ENCODE measurements around the gene MCUB.
"Not testable (repeated sequence)": the region's sequence is repeated elsewhere in the genome, so short reads cannot be mapped to it uniquely, and the experiment has no call there.

MCUB gene

GRCh38 chr4:109579997-109580396 lies 20.0 kb downstream of the MCUB start:
- not testable (repeated sequence) for DNase-seq

- DNase-seq = no peak
Observed at GRCh38 chr4:109588176-109588575, 28.1 kb downstream of the MCUB start.

DNA sequence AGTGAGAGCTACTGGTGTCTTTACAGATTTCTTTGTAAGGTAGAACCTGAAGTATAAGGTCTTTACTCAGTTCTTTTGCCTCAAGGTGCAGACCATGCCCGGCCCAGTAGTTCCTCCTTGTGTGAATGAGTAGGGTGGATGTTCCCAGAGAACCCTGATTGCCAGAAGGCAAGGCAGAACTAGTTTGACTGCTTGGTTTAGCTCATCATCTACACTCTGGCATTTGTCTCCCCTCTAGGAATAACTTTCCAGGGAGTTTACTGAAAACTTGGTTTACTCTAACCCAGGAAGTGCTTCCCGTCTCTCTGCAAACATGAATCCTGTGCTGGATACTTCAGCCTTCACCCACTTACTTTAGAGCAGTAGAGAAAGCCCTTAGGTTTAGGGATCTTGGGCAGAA lies 29.1 kb downstream of the MCUB start:
- no peak for DNase-seq

GRCh38 chr4:109589605-109590004 lies 29.6 kb downstream of the MCUB start:
- DNase-seq = no peak

DNA sequence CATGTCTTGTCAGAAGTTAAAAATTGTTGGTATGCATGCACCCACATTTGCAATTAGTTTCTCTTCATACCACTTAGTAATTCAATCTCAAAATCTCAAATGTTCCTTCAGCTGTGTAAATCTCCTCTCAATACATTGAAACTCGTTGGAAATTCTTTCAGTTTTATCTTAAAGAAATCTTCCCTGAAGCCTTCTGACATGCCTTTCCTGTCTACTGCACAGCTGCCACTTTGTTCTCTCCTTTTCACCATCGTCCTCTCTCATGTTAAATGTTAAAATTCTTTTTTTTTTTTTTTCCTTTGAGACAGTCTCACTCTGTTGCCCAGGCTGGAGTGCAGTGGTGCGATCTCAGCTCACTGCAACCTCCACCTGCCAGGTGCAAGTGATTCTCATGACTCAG lies 30.9 kb downstream of the MCUB start:
- no peak for DNase-seq

GRCh38 chr4:109592367-109592766 lies 32.3 kb downstream of the MCUB start:
- DNase-seq = no peak

GRCh38 chr4:109595123-109595522 lies 35.1 kb downstream of the MCUB start:
- DNase-seq = not testable (repeated sequence)

GRCh38 chr4:109596420-109597085 lies 36.5 kb downstream of the MCUB start:
- DNase-seq = not testable (repeated sequence)

GRCh38 chr4:109599046-109599652 lies 39.1 kb downstream of the MCUB start:
- no peak for DNase-seq

DNA sequence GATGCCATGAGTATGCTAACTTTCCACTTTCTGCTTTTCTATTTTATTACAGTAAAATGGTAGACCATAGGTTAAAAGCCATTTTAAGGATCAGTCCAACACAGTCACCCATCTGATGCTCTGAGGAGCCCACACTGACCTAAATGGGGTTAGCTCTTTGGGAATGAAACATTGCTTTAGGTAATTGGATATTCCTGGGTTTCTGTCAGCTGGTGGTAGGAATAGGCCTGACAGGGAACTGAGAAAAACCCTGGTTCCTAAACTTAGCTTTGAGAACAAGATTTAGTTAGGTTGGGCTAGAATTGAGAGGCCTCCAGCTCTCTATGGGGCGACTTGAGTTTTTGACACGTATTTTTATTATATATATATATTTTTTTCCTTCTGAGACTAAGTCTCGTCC lies 40.4 kb downstream of the MCUB start:
- no peak for DNase-seq

DNA sequence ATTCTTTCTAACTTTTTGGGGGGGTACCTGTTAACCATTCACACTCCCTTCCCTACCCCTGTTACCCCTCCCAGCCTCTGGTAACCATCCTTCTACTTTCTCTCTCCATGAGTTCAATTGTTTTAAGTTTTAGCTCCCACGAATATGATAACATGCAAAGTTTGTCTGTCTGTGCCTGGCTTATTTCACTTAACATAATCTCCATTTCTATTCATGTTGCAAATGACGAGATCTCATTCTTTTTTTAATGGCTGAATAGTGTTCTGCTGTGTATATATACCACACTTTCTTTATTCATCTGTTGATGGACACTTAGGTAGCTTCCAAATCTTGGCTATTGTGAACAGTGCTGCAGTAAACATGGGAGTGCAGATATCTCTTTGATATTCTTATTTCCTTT lies 41.3 kb downstream of the MCUB start:
- DNase-seq = no peak

- no peak for DNase-seq
Observed at GRCh38 chr4:109607976-109608375, 47.9 kb downstream of the MCUB start.

GRCh38 chr4:109608879-109609278 lies 48.8 kb downstream of the MCUB start:
- no peak for DNase-seq

GRCh38 chr4:109609431-109609830 lies 49.4 kb downstream of the MCUB start:
- DNase-seq = no peak

DNA sequence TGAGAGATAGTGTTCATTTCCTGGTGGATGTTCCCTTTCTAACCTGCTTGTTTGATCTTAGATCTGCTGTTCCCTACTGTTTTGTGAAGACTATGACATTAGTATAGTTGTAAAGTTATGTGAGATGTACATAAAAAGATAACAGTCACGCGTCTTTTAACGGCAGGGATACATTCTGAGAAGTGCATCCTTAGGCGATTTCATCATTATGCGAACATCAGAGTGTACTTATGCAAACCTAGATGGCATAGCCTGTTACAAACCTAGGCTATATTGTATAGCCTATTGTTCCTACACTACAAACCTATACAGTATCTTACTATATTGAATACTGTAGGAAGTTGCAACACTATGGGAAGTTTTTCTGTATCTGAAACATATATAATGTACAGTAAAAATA lies 50.4 kb downstream of the MCUB start:
- no peak for DNase-seq

- DNase-seq = no peak
Observed at GRCh38 chr4:109611045-109611646, 51.1 kb downstream of the MCUB start.

DNA sequence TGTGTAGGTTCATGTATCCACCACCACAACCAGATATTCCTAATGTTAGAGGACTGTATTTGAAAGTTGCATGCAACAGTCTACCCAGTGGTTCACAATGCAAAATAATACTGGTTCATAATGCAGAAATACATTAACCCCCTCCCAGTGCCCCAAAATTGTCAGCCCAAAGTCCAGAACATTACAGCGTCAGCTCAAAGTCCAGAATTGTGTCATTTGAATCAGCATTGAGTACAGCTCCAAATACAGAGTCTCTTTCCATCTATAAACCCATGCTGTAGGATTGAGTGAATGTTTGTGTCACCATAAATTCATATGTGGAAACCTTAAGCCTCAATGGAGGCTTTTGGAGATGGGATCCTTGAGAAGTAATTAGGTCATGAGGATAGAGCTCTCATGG lies 54.0 kb downstream of the MCUB start:
- no peak for DNase-seq

GRCh38 chr4:109614466-109614865 lies 54.4 kb downstream of the MCUB start:
- no peak for DNase-seq

DNA sequence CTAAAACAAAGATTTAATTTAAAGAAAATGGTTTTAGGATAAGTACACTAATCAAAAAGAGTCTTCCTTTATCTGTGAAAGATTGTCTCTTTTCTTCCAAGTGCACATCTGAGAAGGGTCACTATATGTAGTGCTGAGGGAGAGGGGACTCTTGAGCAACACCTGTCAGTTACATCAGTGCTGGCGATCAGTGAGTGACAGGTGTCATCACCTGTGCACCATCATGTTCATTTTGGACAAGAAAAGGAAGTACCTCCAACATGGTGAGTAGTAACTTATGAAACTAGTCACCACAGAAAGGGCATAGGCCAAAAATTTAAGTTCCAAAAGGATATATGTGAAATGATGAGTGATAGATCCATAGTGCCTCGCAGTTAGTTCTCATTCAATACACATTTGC lies 55.7 kb downstream of the MCUB start:
- DNase-seq = no peak

- no peak for DNase-seq
Observed at GRCh38 chr4:109616243-109616642, 56.2 kb downstream of the MCUB start.

GRCh38 chr4:109622626-109623025 lies 62.6 kb downstream of the MCUB start:
- DNase-seq = no peak

GRCh38 chr4:109624536-109624935 lies 64.5 kb downstream of the MCUB start:
- DNase-seq = no peak

- no peak for DNase-seq
Observed at GRCh38 chr4:109627361-109627760, 67.3 kb downstream of the MCUB start.

GRCh38 chr4:109629775-109630174 lies 69.7 kb downstream of the MCUB start:
- DNase-seq = no peak
